Kidney (tissue), 14 donors: ENCODE measurements around the gene CDK19. TPM values are rescaled to one million over a fixed set of nuclear protein-coding genes. Genes with fewer than 3 reads are reported as not detected.

ENCODE experiments used
- DNase-seq, 5 donors: peaks; one replicate each; pipeline ENCODE4 v3.0.0-alpha.2; 2013 to 2020
- FAIRE-seq: peaks from 2 replicates; lab custom pipeline; 2012; peaks lifted over from hg19 to GRCh38; lab: Jason Lieb, UNC
- H3K27ac ChIP-seq, 2 donors: one replicate each; pipeline ENCODE4 v1.7.0; 2013; ENCODE audit warnings: low read depth in 2 of 2, low read length in 2 of 2, inconsistent platforms in 1 of 2
- H3K27me3 ChIP-seq: one replicate; pipeline ENCODE4 v1.7.1; 2013; ENCODE audit warnings: low read length, inconsistent platforms; ENCODE audit not compliant: control insufficient read depth, insufficient read depth
- H3K36me3 ChIP-seq, 3 donors: one replicate each; pipeline versions ENCODE4 v1.7.0 to v1.7.1; 2013; ENCODE audit warnings: low read length in 3 of 3, control low read depth in 1 of 3, inconsistent platforms in 1 of 3; ENCODE audit not compliant: insufficient read depth in 3 of 3, control insufficient read depth in 2 of 3
- H3K4me1 ChIP-seq, 3 donors: one replicate each; pipeline versions ENCODE4 v1.7.0 to v1.7.1; 2013; ENCODE audit warnings: low read length in 3 of 3, inconsistent platforms in 1 of 3, low read depth in 1 of 3; ENCODE audit not compliant: control insufficient read depth in 2 of 3, insufficient read depth in 2 of 3
- H3K4me3 ChIP-seq, 3 donors: one replicate each; pipeline versions ENCODE4 v1.7.0 to v1.8.1; 2013; ENCODE audit warnings: low read length in 3 of 3, control low read depth in 1 of 3, inconsistent platforms in 1 of 3
- H3K9ac ChIP-seq, 3 donors: one replicate each; pipeline versions ENCODE4 v1.7.0 to v1.7.1; 2013; ENCODE audit warnings: low read length in 3 of 3, control low read depth in 1 of 3, inconsistent platforms in 1 of 3
- H3K9me3 ChIP-seq, 3 donors: one replicate each; pipeline versions ENCODE4 v1.7.0 to v1.7.1; 2013; ENCODE audit warnings: low read length in 3 of 3, control low read depth in 1 of 3, inconsistent platforms in 1 of 3; ENCODE audit not compliant: control insufficient read depth in 2 of 3, insufficient read depth in 1 of 3
- CTCF ChIP-seq: IDR thresholded peaks from 3 replicates; pipeline ENCODE4 v1.5.1; 2012; ENCODE audit warnings: mild to moderate bottlenecking, moderate library complexity, borderline replicate concordance; ENCODE audit not compliant: insufficient read depth; ENCODE audit errors: extremely low read depth
- intact Hi-C: fragments of 100-400 bp; cut with DNase I; formaldehyde crosslinking; loops from one replicate; pipeline ENCODE4 v1.11.1; 2022
- polyA plus RNA-seq: library from polyadenylated mRNA; stranded (reverse); fragments of 350-450 nt; fragmentation: Illumina TruSeq; extraction: RNeasy Lipid Tissue Mini Kit (QIAGEN cat#74804); gene quantifications from one replicate; pipeline ENCODE4 v1.2.3, GENCODE V29; 2014; ENCODE audit warnings: low read depth, low replicate concordance; ENCODE audit not compliant: insufficient read depth
- total RNA-seq: library from RNA; stranded (reverse); fragmentation: NEBNext Ultra II Directional; extraction: Animal tissue kit (Norgen Biotek cat#: 25700); gene quantifications from one replicate; pipeline ENCODE4 v1.2.1, GENCODE V29; 2021
- donor health status: control.
- donor health status: control.
- donor health status: control.
- donor health status: control.
- donor health status: control.
- donor health status: DM: yes; HTN: yes; CAD: no.
- donor health status: Normal renal cell carcinoma (clear cell type).

Gene CDK19
- total and polyA plus RNA-seq, 2 donors from 2014 or later: 4.9 to 20.4 TPM

GRCh38 chr6:110833831-110834230 lies 18.6 kb upstream of the CDK19 start:
- no peak for TF ChIP-seq CTCF
- intact Hi-C loops: no loop called here
- Histone ChIP-seq H3K27me3 (no peaks in the 10 kb centered on the region), H3K4me3 (no peak overlapping the region), H3K27ac (no peak overlapping the region), H3K9ac (no peak overlapping the region), H3K36me3 (no peaks in the 10 kb centered on the region), H3K9me3 (no peaks in the 10 kb centered on the region), H3K4me1 (no peaks in the 10 kb centered on the region)
- DNase-seq (no peak), FAIRE-seq (no peak)

- Histone ChIP-seq H3K4me1 (no peaks in the 10 kb centered on the region), H3K9ac (no peak overlapping the region), H3K36me3 (no peaks in the 10 kb centered on the region), H3K9me3 (no peaks in the 10 kb centered on the region), H3K27me3 (no peaks in the 10 kb centered on the region), H3K27ac (no peak overlapping the region), H3K4me3 (no peak overlapping the region)
- DNase-seq (no peak), FAIRE-seq (no peak)
- intact Hi-C loops: no loop called here
- no peak for TF ChIP-seq CTCF
Observed at GRCh38 chr6:110831405-110831804, 16.1 kb upstream of the CDK19 start.

GRCh38 chr6:110828396-110828795 lies 13.1 kb upstream of the CDK19 start:
- FAIRE-seq (no peak), DNase-seq (peak in 1 of 5 donors; percentile 10)
- intact Hi-C loops: no loop called here
- H3K9me3 ChIP-seq: no peaks in the 10 kb centered on the region
- no peaks in the 10 kb centered on the region for H3K4me1 ChIP-seq
- no peak for TF ChIP-seq CTCF
- H3K27me3 ChIP-seq: no peaks in the 10 kb centered on the region
- no peak overlapping the region for H3K27ac ChIP-seq
- H3K9ac ChIP-seq: no peak overlapping the region
- no peak overlapping the region for H3K4me3 ChIP-seq
- H3K36me3 ChIP-seq: no peaks in the 10 kb centered on the region
